Measurements from ENCODE around the gene PLG.
"Not testable (repeated sequence)": the region's sequence is repeated elsewhere in the genome, so short reads cannot be mapped to it uniquely, and the experiment has no call there.

The PLG gene

GRCh38 chr6:160775792-160776580 lies 73.9 kb downstream of the PLG start:
- DNase-seq (ENCODE audit: low spot score) = no peak

GRCh38 chr6:160779095-160779494 lies 77.1 kb downstream of the PLG start:
- not testable (repeated sequence) for DNase-seq (ENCODE audit: low spot score)

- DNase-seq (ENCODE audit: low spot score) = not testable (repeated sequence)
These were observed 78.6 kb downstream of the PLG start for GRCh38 chr6:160780656-160781055.

GRCh38 chr6:160781298-160781697 lies 79.3 kb downstream of the PLG start:
- DNase-seq (ENCODE audit: low spot score) = no peak

- no peak for DNase-seq (ENCODE audit: low spot score)
These were observed 80.2 kb downstream of the PLG start for GRCh38 chr6:160782228-160782627.

GRCh38 chr6:160783741-160784140 lies 81.7 kb downstream of the PLG start:
- DNase-seq (ENCODE audit: low spot score) = no peak

GRCh38 chr6:160788126-160788525 lies 86.1 kb downstream of the PLG start:
- DNase-seq (ENCODE audit: low spot score) = not testable (repeated sequence)

- DNase-seq (ENCODE audit: low spot score) = no peak
These were observed 86.8 kb downstream of the PLG start for GRCh38 chr6:160788806-160789205.

- no peak for DNase-seq (ENCODE audit: low spot score)
These were observed 87.4 kb downstream of the PLG start for GRCh38 chr6:160789263-160790027.

GRCh38 chr6:160790028-160790792 lies 88.2 kb downstream of the PLG start:
- no peak for DNase-seq (ENCODE audit: low spot score)

GRCh38 chr6:160791459-160791858 lies 89.4 kb downstream of the PLG start:
- DNase-seq (ENCODE audit: low spot score) = no peak

GRCh38 chr6:160791981-160792418 lies 90.0 kb downstream of the PLG start:
- no peak for DNase-seq (ENCODE audit: low spot score)

- DNase-seq (ENCODE audit: low spot score) = no peak
These were observed 90.7 kb downstream of the PLG start for GRCh38 chr6:160792708-160793107.

- no peak for DNase-seq (ENCODE audit: low spot score)
These were observed 91.6 kb downstream of the PLG start for GRCh38 chr6:160793652-160794051.

- DNase-seq (ENCODE audit: low spot score) = no peak
These were observed 93.7 kb downstream of the PLG start for GRCh38 chr6:160795721-160796120.

GRCh38 chr6:160798625-160799024 lies 96.6 kb downstream of the PLG start:
- no peak for DNase-seq (ENCODE audit: low spot score)

- DNase-seq (ENCODE audit: low spot score) = no peak
These were observed 97.9 kb downstream of the PLG start for GRCh38 chr6:160799801-160800506.

- DNase-seq (ENCODE audit: low spot score) = no peak
These were observed 99.4 kb downstream of the PLG start for GRCh38 chr6:160801418-160801817.

- not testable (repeated sequence) for DNase-seq (ENCODE audit: low spot score)
These were observed 100.0 kb downstream of the PLG start for GRCh38 chr6:160802049-160802448.

Data from GM03348 (cell line).